GM23338 (cell line): ENCODE results near the gene TRDMT1. TPM values are rescaled to one million over a fixed set of nuclear protein-coding genes. Genes with fewer than 3 reads are reported as not detected.

Experiments used
- ATAC-seq: fragments of 200-7000 bp; cut with Tn5 transposase; 3 replicates; pipeline ENCODE4 v1.9.1; 2020
- DNase-seq: peaks from one replicate; pipeline ENCODE4 v3.0.0-alpha.2; 2015; ENCODE audit warnings: low spot score
- H2AFZ ChIP-seq: fragments of 200-600 bp; sonication (generic); 2 replicates; pipeline ENCODE4 v1.8.0; 2016; ENCODE audit warnings: antibody characterized with exemption, mild to moderate bottlenecking, moderate library complexity
- H3F3A ChIP-seq: fragments of 200-600 bp; sonication (generic); replicated peaks from 2 replicates; pipeline ENCODE4 v1.8.0; 2017; ENCODE audit warnings: antibody characterized with exemption, mixed run types, low read depth
- H3K27ac ChIP-seq: fragments of 200-600 bp; sonication (generic); 2 replicates; pipeline ENCODE4 v1.6.1; 2016; ENCODE audit warnings: low read depth
- H3K27me3 ChIP-seq: fragments of 200-600 bp; sonication (generic); 2 replicates; pipeline ENCODE4 v1.8.0; 2016; ENCODE audit warnings: mild to moderate bottlenecking, mixed run types, moderate library complexity; ENCODE audit not compliant: insufficient read depth
- H3K36me3 ChIP-seq: fragments of 200-600 bp; sonication (generic); 2 replicates; pipeline ENCODE4 v1.8.0; 2016; ENCODE audit warnings: mild to moderate bottlenecking; ENCODE audit not compliant: insufficient read depth
- H3K4me1 ChIP-seq: fragments of 200-600 bp; sonication (generic); 2 replicates; pipeline ENCODE4 v1.8.0; 2016; ENCODE audit warnings: mild to moderate bottlenecking, moderate library complexity; ENCODE audit not compliant: insufficient read depth
- H3K4me2 ChIP-seq: fragments of 200-600 bp; sonication (generic); 2 replicates; pipeline ENCODE4 v1.7.1; 2017; ENCODE audit warnings: mixed run types
- H3K4me3 ChIP-seq: fragments of 200-600 bp; sonication (generic); 2 replicates; pipeline ENCODE4 v1.6.1; 2016; ENCODE audit warnings: mixed run types
- H3K79me2 ChIP-seq: fragments of 200-600 bp; sonication (generic); replicated peaks from 2 replicates; pipeline ENCODE4 v1.8.0; 2017; ENCODE audit warnings: mild to moderate bottlenecking; ENCODE audit not compliant: insufficient read depth
- H3K9me2 ChIP-seq: fragments of 200-600 bp; sonication (generic); 2 replicates; pipeline ENCODE4 v1.8.0; 2017; ENCODE audit not compliant: insufficient read depth
- H4K20me1 ChIP-seq: fragments of 200-600 bp; sonication (generic); replicated peaks from 2 replicates; pipeline ENCODE4 v1.8.0; 2017; ENCODE audit warnings: mild to moderate bottlenecking; ENCODE audit not compliant: insufficient read depth
- H3K27ac Mint-ChIP-seq: 2 replicates; pipeline ENCODE4 v1.8.0; 2020; ENCODE audit warnings: inconsistent platforms, mild to moderate bottlenecking, moderate library complexity, mixed read lengths
- H3K27me3 Mint-ChIP-seq: 3 replicates; pipeline ENCODE4 v1.8.0; 2022; ENCODE audit warnings: low read depth, mild to moderate bottlenecking, moderate library complexity, mixed read lengths, inconsistent platforms; ENCODE audit not compliant: insufficient read depth, poor library complexity
- H3K36me3 Mint-ChIP-seq: 3 replicates; pipeline ENCODE4 v1.8.0; 2021; ENCODE audit warnings: low read depth, mild to moderate bottlenecking, inconsistent platforms, moderate library complexity, mixed read lengths
- H3K4me1 Mint-ChIP-seq: 3 replicates; pipeline ENCODE4 v1.8.0; 2020; ENCODE audit warnings: mild to moderate bottlenecking, inconsistent platforms, mixed read lengths
- H3K4me3 Mint-ChIP-seq: 3 replicates; pipeline ENCODE4 v1.8.0; 2021; ENCODE audit warnings: moderate library complexity, mild to moderate bottlenecking, inconsistent platforms, mixed read lengths
- H3K9me3 Mint-ChIP-seq: 3 replicates; pipeline ENCODE4 v1.8.0; 2020; ENCODE audit warnings: moderate library complexity, mild to moderate bottlenecking, inconsistent platforms, mixed read lengths
- CREB1 ChIP-seq: fragments of 250-450 bp; sonication (Bioruptor Pico); IDR thresholded peaks from 2 replicates; pipeline ENCODE4 v1.5.0; 2020; ENCODE audit warnings: low read depth, mild to moderate bottlenecking, moderate library complexity
- CTCF ChIP-seq, 2 experiments: fragments of 200-600 bp in 1 of 2; sonication (generic) in 1 of 2; conservative IDR thresholded peaks; 2 replicates each; pipeline versions ENCODE4 v1.5.1 to v1.6.1; 2016 to 2017; ENCODE audit warnings: antibody characterized with exemption in 2 of 2, low read depth in 2 of 2, mild to moderate bottlenecking in 2 of 2, moderate library complexity in 1 of 2
- EZH2 ChIP-seq: fragments of 200-600 bp; sonication (generic); IDR thresholded peaks from one replicate; pipeline ENCODE4 v1.8.0; 2017; ENCODE audit warnings: antibody characterized with exemption, mild to moderate bottlenecking, low read depth; ENCODE audit not compliant: unreplicated experiment
- EZH2phosphoT487 ChIP-seq: fragments of 200-600 bp; sonication (generic); IDR thresholded peaks from one replicate; pipeline ENCODE4 v1.8.1; 2018; ENCODE audit warnings: antibody characterized with exemption; ENCODE audit not compliant: unreplicated experiment
- JUNB ChIP-seq: IDR thresholded peaks from one replicate; pipeline ENCODE4 v1.6.1; 2016; ENCODE audit warnings: antibody characterized with exemption; ENCODE audit not compliant: unreplicated experiment
- NANOG ChIP-seq: IDR thresholded peaks from 2 replicates; pipeline ENCODE4 v1.6.1; 2016; ENCODE audit warnings: antibody characterized with exemption, borderline replicate concordance
- POLR2AphosphoS5 ChIP-seq: IDR thresholded peaks from 2 replicates; pipeline ENCODE4 v1.6.1; 2016; ENCODE audit warnings: antibody characterized with exemption, low read depth
- REST ChIP-seq: IDR thresholded peaks from one replicate; pipeline ENCODE4 v1.6.1; 2018; ENCODE audit warnings: antibody characterized with exemption; ENCODE audit not compliant: unreplicated experiment
- STAT1 ChIP-seq: IDR thresholded peaks from one replicate; pipeline ENCODE4 v1.6.1; 2016; ENCODE audit warnings: antibody characterized with exemption; ENCODE audit not compliant: unreplicated experiment
- ZNF114 ChIP-seq: fragments of 250-450 bp; sonication (Bioruptor Pico); IDR thresholded peaks from 2 replicates; pipeline ENCODE4 v1.5.0; 2020; ENCODE audit warnings: mild to moderate bottlenecking, moderate library complexity
- ZNF331 ChIP-seq: fragments of 250-450 bp; sonication (Bioruptor Pico); IDR thresholded peaks from 2 replicates; pipeline ENCODE4 v1.5.0; 2020; ENCODE audit warnings: low read depth, mild to moderate bottlenecking, moderate library complexity
- ZNF462 ChIP-seq: fragments of 250-450 bp; sonication (Bioruptor Pico); IDR thresholded peaks from 2 replicates; pipeline ENCODE4 v1.5.0; 2020; ENCODE audit warnings: mild to moderate bottlenecking, moderate library complexity
- polyA plus RNA-seq: library from polyadenylated mRNA; unstranded; fragments of >200 nt; fragmentation: Nextera tagmentation; extraction: Ambion mirVana; gene quantifications from 2 replicates; pipeline ENCODE4 v1.2.1, GENCODE V29; 2016
- total RNA-seq: library from RNA; depleted of rRNA; stranded (reverse); fragments of >200 nt; shearing (Covaris generic); gene quantifications from 2 replicates; pipeline ENCODE4 v1.2.3, GENCODE V29; 2014
- TF ChIP-seq, protein P1 (sequence below): IDR thresholded peaks from 2 replicates; pipeline ENCODE4 v1.6.1; 2016; ENCODE audit warnings: antibody characterized with exemption

The TRDMT1 gene
- total and polyA plus RNA-seq, 2 experiments from 2014 or later, result 16.0 to 37.7 TPM

- no peak for TF ChIP-seq NANOG
- no peak for TF ChIP-seq STAT1
- no peak for TF ChIP-seq EZH2phosphoT487
- no peak for TF ChIP-seq JUNB
- no peak for TF ChIP-seq ZNF331
- no peak for TF ChIP-seq ZNF114 (CRISPR knock-in tag)
- TF ChIP-seq CREB1 (CRISPR knock-in tag), result no peak
- TF ChIP-seq POLR2AphosphoS5, result no peak
- TF ChIP-seq, protein P1, sequence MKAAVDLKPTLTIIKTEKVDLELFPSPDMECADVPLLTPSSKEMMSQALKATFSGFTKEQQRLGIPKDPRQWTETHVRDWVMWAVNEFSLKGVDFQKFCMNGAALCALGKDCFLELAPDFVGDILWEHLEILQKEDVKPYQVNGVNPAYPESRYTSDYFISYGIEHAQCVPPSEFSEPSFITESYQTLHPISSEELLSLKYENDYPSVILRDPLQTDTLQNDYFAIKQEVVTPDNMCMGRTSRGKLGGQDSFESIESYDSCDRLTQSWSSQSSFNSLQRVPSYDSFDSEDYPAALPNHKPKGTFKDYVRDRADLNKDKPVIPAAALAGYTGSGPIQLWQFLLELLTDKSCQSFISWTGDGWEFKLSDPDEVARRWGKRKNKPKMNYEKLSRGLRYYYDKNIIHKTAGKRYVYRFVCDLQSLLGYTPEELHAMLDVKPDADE, result no peak
- no peak for TF ChIP-seq ZNF462
- TF ChIP-seq EZH2, result no peak
- no peak for TF ChIP-seq CTCF (conservative IDR thresholded peaks at IDR 0.05; ENCODE audit: low read depth in 2 of 2)
- TF ChIP-seq REST, result no peak
- no peaks in the 10 kb centered on the region for H3K27me3 Mint-ChIP-seq
- Histone ChIP-seq H4K20me1 (no peaks in the 10 kb centered on the region), H3K4me2 (no peak overlapping the region), H3K4me3 (no peak overlapping the region), H3K27me3 (no peaks in the 10 kb centered on the region), H3K36me3 (no peaks in the 10 kb centered on the region), H2AFZ (no peak overlapping the region), H3K9me2 (no peaks in the 10 kb centered on the region), H3K4me1 (0 out of 2 replicates have a peak, but pooled peaks cover 7% of the 10 kb centered on the region), H3K79me2 (no peaks in the 10 kb centered on the region), H3K27ac (no peak overlapping the region), H3F3A (no peaks in the 10 kb centered on the region)
- H3K4me3 Mint-ChIP-seq, result no peak overlapping the region
- no peak overlapping the region for H3K27ac Mint-ChIP-seq
- ATAC-seq (no peak), DNase-seq (no peak)
- no peaks in the 10 kb centered on the region for H3K9me3 Mint-ChIP-seq
- peaks cover 17% of the 10 kb centered on the region for H3K4me1 Mint-ChIP-seq
- no peaks in the 10 kb centered on the region for H3K36me3 Mint-ChIP-seq
These were observed 62.9 kb downstream of the TRDMT1 start for GRCh38 chr10:17138460-17139042.
